ENCODE data around the gene DLL1.

The DLL1 gene

GRCh38 chr6:170257376-170257775 is 33.5 kb downstream of the DLL1 start:
- Histone ChIP-seq H3K27ac (ENCODE audit: low read length) (no peak overlapping the region), H3K4me1 (ENCODE audit: control insufficient read depth, insufficient read depth, low read length) (no peaks in the 10 kb centered on the region), H3K36me3 (ENCODE audit: control insufficient read depth, insufficient read depth, low read length) (no peaks in the 10 kb centered on the region), H3K9me3 (ENCODE audit: control insufficient read depth, insufficient read depth, low read length) (no peaks in the 10 kb centered on the region), H3K27me3 (ENCODE audit: control insufficient read depth, insufficient read depth, low read length) (no peaks in the 10 kb centered on the region), H3K4me3 (ENCODE audit: low read length) (no peak overlapping the region)
- no CpG with 5 or more reads among the region's 4 CpGs for WGBS (ENCODE audit: insufficient coverage, insufficient read length)
- DNase-seq (ENCODE audit: low read depth, low spot score) = no peak

- Histone ChIP-seq H3K4me3 (ENCODE audit: low read length) (no peak overlapping the region), H3K36me3 (ENCODE audit: control insufficient read depth, insufficient read depth, low read length) (no peaks in the 10 kb centered on the region), H3K27ac (ENCODE audit: low read length) (no peak overlapping the region), H3K27me3 (ENCODE audit: control insufficient read depth, insufficient read depth, low read length) (no peaks in the 10 kb centered on the region), H3K4me1 (ENCODE audit: control insufficient read depth, insufficient read depth, low read length) (no peaks in the 10 kb centered on the region), H3K9me3 (ENCODE audit: control insufficient read depth, insufficient read depth, low read length) (no peaks in the 10 kb centered on the region)
- no peak for DNase-seq (ENCODE audit: low read depth, low spot score)
- WGBS (ENCODE audit: insufficient coverage, insufficient read length) = no CpG with 5 or more reads among the region's 21 CpGs
Observed at GRCh38 chr6:170256641-170257040, 34.2 kb downstream of the DLL1 start.

- Histone ChIP-seq H3K4me3 (ENCODE audit: low read length) (no peak overlapping the region), H3K27ac (ENCODE audit: low read length) (no peak overlapping the region), H3K4me1 (ENCODE audit: control insufficient read depth, insufficient read depth, low read length) (no peaks in the 10 kb centered on the region), H3K27me3 (ENCODE audit: control insufficient read depth, insufficient read depth, low read length) (no peaks in the 10 kb centered on the region), H3K9me3 (ENCODE audit: control insufficient read depth, insufficient read depth, low read length) (no peaks in the 10 kb centered on the region), H3K36me3 (ENCODE audit: control insufficient read depth, insufficient read depth, low read length) (no peaks in the 10 kb centered on the region)
- no peak for DNase-seq (ENCODE audit: low read depth, low spot score)
- WGBS (ENCODE audit: insufficient coverage, insufficient read length) = no CpG with 5 or more reads among the region's 32 CpGs
Observed at GRCh38 chr6:170255426-170256125, 35.3 kb downstream of the DLL1 start.

- H3K4me1 ChIP-seq (ENCODE audit: control insufficient read depth, insufficient read depth, low read length) = no peaks in the 10 kb centered on the region
- H3K4me3 ChIP-seq (ENCODE audit: low read length) = no peak overlapping the region
- H3K9me3 ChIP-seq (ENCODE audit: control insufficient read depth, insufficient read depth, low read length) = no peaks in the 10 kb centered on the region
Observed at GRCh38 chr6:170254315-170255213, 36.3 kb downstream of the DLL1 start.

GRCh38 chr6:170253910-170254269 is 37.0 kb downstream of the DLL1 start:
- DNase-seq (ENCODE audit: low read depth, low spot score) = no peak
- Histone ChIP-seq H3K4me1 (ENCODE audit: control insufficient read depth, insufficient read depth, low read length) (no peaks in the 10 kb centered on the region), H3K9me3 (ENCODE audit: control insufficient read depth, insufficient read depth, low read length) (no peaks in the 10 kb centered on the region), H3K27ac (ENCODE audit: low read length) (no peak overlapping the region), H3K36me3 (ENCODE audit: control insufficient read depth, insufficient read depth, low read length) (no peaks in the 10 kb centered on the region), H3K27me3 (ENCODE audit: control insufficient read depth, insufficient read depth, low read length) (no peaks in the 10 kb centered on the region), H3K4me3 (ENCODE audit: low read length) (no peak overlapping the region)
- WGBS (ENCODE audit: insufficient coverage, insufficient read length) = no CpG with 5 or more reads among the region's 9 CpGs

More at GRCh38 chr6:170254315-170255213, 36.3 kb downstream of the DLL1 start:
- Histone ChIP-seq H3K27me3 (ENCODE audit: control insufficient read depth, insufficient read depth, low read length) (no peaks in the 10 kb centered on the region), H3K36me3 (ENCODE audit: control insufficient read depth, insufficient read depth, low read length) (no peaks in the 10 kb centered on the region), H3K27ac (ENCODE audit: low read length) (no peak overlapping the region)
- no CpG with 5 or more reads among the region's 14 CpGs for WGBS (ENCODE audit: insufficient coverage, insufficient read length)
- DNase-seq (ENCODE audit: low read depth, low spot score) = no peak

- Histone ChIP-seq H3K27ac (ENCODE audit: low read length) (no peak overlapping the region), H3K4me3 (ENCODE audit: low read length) (no peak overlapping the region), H3K27me3 (ENCODE audit: control insufficient read depth, insufficient read depth, low read length) (no peaks in the 10 kb centered on the region), H3K9me3 (ENCODE audit: control insufficient read depth, insufficient read depth, low read length) (no peaks in the 10 kb centered on the region), H3K36me3 (ENCODE audit: control insufficient read depth, insufficient read depth, low read length) (no peaks in the 10 kb centered on the region), H3K4me1 (ENCODE audit: control insufficient read depth, insufficient read depth, low read length) (no peaks in the 10 kb centered on the region)
- no CpG with 5 or more reads among the region's 30 CpGs for WGBS (ENCODE audit: insufficient coverage, insufficient read length)
- no peak for DNase-seq (ENCODE audit: low read depth, low spot score)
Observed at GRCh38 chr6:170253226-170253909, 37.5 kb downstream of the DLL1 start.

- H3K36me3 ChIP-seq (ENCODE audit: control insufficient read depth, insufficient read depth, low read length) = no peaks in the 10 kb centered on the region
- no peak overlapping the region for H3K4me3 ChIP-seq (ENCODE audit: low read length)
- H3K9me3 ChIP-seq (ENCODE audit: control insufficient read depth, insufficient read depth, low read length) = no peaks in the 10 kb centered on the region
- WGBS (ENCODE audit: insufficient coverage, insufficient read length) = no CpG with 5 or more reads among the region's 41 CpGs
- no peaks in the 10 kb centered on the region for H3K27me3 ChIP-seq (ENCODE audit: control insufficient read depth, insufficient read depth, low read length)
- H3K27ac ChIP-seq (ENCODE audit: low read length) = no peak overlapping the region
- no peaks in the 10 kb centered on the region for H3K4me1 ChIP-seq (ENCODE audit: control insufficient read depth, insufficient read depth, low read length)
- no peak for DNase-seq (ENCODE audit: low read depth, low spot score)
Observed at GRCh38 chr6:170251776-170252571, 38.9 kb downstream of the DLL1 start.

- Histone ChIP-seq H3K27ac (ENCODE audit: low read length) (no peak overlapping the region), H3K4me3 (ENCODE audit: low read length) (no peak overlapping the region), H3K36me3 (ENCODE audit: control insufficient read depth, insufficient read depth, low read length) (no peaks in the 10 kb centered on the region), H3K9me3 (ENCODE audit: control insufficient read depth, insufficient read depth, low read length) (no peaks in the 10 kb centered on the region), H3K4me1 (ENCODE audit: control insufficient read depth, insufficient read depth, low read length) (no peaks in the 10 kb centered on the region), H3K27me3 (ENCODE audit: control insufficient read depth, insufficient read depth, low read length) (no peaks in the 10 kb centered on the region)
- DNase-seq (ENCODE audit: low read depth, low spot score) = no peak
- WGBS (ENCODE audit: insufficient coverage, insufficient read length) = no CpG with 5 or more reads among the region's 21 CpGs
Observed at GRCh38 chr6:170250981-170251775, 39.7 kb downstream of the DLL1 start.

GRCh38 chr6:170250455-170250854 is 40.4 kb downstream of the DLL1 start:
- H3K9me3 ChIP-seq (ENCODE audit: control insufficient read depth, insufficient read depth, low read length) = no peaks in the 10 kb centered on the region
- H3K27me3 ChIP-seq (ENCODE audit: control insufficient read depth, insufficient read depth, low read length) = no peaks in the 10 kb centered on the region
- no peaks in the 10 kb centered on the region for H3K36me3 ChIP-seq (ENCODE audit: control insufficient read depth, insufficient read depth, low read length)
- H3K27ac ChIP-seq (ENCODE audit: low read length) = no peak overlapping the region
- no peak for DNase-seq (ENCODE audit: low read depth, low spot score)
- no CpG with 5 or more reads among the region's 11 CpGs for WGBS (ENCODE audit: insufficient coverage, insufficient read length)
- no peak overlapping the region for H3K4me3 ChIP-seq (ENCODE audit: low read length)
- H3K4me1 ChIP-seq (ENCODE audit: control insufficient read depth, insufficient read depth, low read length) = no peaks in the 10 kb centered on the region; the same call in 1 of the 2 replicates

All from iPS DF 6.9 (cell line).